Occipital lobe (tissue), 2 donors: ENCODE data around the gene L3MBTL3. TPM values are rescaled to one million over a fixed set of nuclear protein-coding genes. Genes with fewer than 3 reads are reported as not detected.
"Not testable (repeated sequence)": the region's sequence is repeated elsewhere in the genome, so short reads cannot be mapped to it uniquely, and the experiment has no call there.

ENCODE experiments used
- DNase-seq: peaks from one replicate; lab custom pipeline; 2025; lab: John Stamatoyannopoulos, UW
- total RNA-seq: library from RNA; depleted of rRNA; stranded (reverse); fragments of >200 nt; gene quantifications from one replicate; pipeline ENCODE4 v1.2.3, GENCODE V29; 2014

Gene L3MBTL3
- total RNA-seq, 1 donor from 2014 or later, result 38.8 TPM

GRCh38 chr6:130138116-130138908 lies 119.9 kb downstream of the L3MBTL3 start:
- DNase-seq, result no peak

- DNase-seq, result no peak
These were observed 120.5 kb downstream of the L3MBTL3 start for GRCh38 chr6:130138909-130139242.

GRCh38 chr6:130140084-130140483 lies 121.7 kb downstream of the L3MBTL3 start:
- DNase-seq, result no peak

GRCh38 chr6:130143709-130144108 lies 125.3 kb downstream of the L3MBTL3 start:
- DNase-seq, result no peak

- no peak for DNase-seq
These were observed 128.7 kb downstream of the L3MBTL3 start for GRCh38 chr6:130147111-130147510.

- no peak for DNase-seq
These were observed 129.8 kb downstream of the L3MBTL3 start for GRCh38 chr6:130148181-130148580.

- DNase-seq, result not testable (repeated sequence)
These were observed 130.6 kb downstream of the L3MBTL3 start for GRCh38 chr6:130149016-130149415.

GRCh38 chr6:130150906-130151305 lies 132.5 kb downstream of the L3MBTL3 start:
- DNase-seq, result no peak

GRCh38 chr6:130152908-130153510 lies 134.6 kb downstream of the L3MBTL3 start:
- no peak for DNase-seq

GRCh38 chr6:130156908-130157307 lies 138.5 kb downstream of the L3MBTL3 start:
- DNase-seq, result no peak

GRCh38 chr6:130158056-130158455 lies 139.7 kb downstream of the L3MBTL3 start:
- no peak for DNase-seq

GRCh38 chr6:130158548-130158947 lies 140.2 kb downstream of the L3MBTL3 start:
- DNase-seq, result no peak

GRCh38 chr6:130159956-130160355 lies 141.6 kb downstream of the L3MBTL3 start:
- DNase-seq, result no peak

GRCh38 chr6:130161683-130162404 lies 143.5 kb downstream of the L3MBTL3 start:
- no peak for DNase-seq

GRCh38 chr6:130162421-130162820 lies 144.0 kb downstream of the L3MBTL3 start:
- DNase-seq, result no peak

GRCh38 chr6:130163266-130163665 lies 144.9 kb downstream of the L3MBTL3 start:
- DNase-seq, result no peak

GRCh38 chr6:130164251-130164650 lies 145.9 kb downstream of the L3MBTL3 start:
- DNase-seq, result no peak

- no peak for DNase-seq
These were observed 149.3 kb downstream of the L3MBTL3 start for GRCh38 chr6:130167655-130168054.

GRCh38 chr6:130170160-130170559 lies 151.8 kb downstream of the L3MBTL3 start:
- not testable (repeated sequence) for DNase-seq

GRCh38 chr6:130173377-130174004 lies 155.1 kb downstream of the L3MBTL3 start:
- not testable (repeated sequence) for DNase-seq

- no peak for DNase-seq
These were observed 158.0 kb downstream of the L3MBTL3 start for GRCh38 chr6:130176378-130176777.

GRCh38 chr6:130178692-130179091 lies 160.3 kb downstream of the L3MBTL3 start:
- no peak for DNase-seq
